ENCODE measurements around the gene MED14.

MED14 gene

GRCh38 chrX:40729598-40730584 lies 5.5 kb downstream of the MED14 start:
- no peak for DNase-seq (ENCODE audit: low read depth in 3 of 3)

GRCh38 chrX:40727581-40728252 lies 7.6 kb downstream of the MED14 start:
- no peak for DNase-seq (ENCODE audit: low read depth in 3 of 3)

DNA sequence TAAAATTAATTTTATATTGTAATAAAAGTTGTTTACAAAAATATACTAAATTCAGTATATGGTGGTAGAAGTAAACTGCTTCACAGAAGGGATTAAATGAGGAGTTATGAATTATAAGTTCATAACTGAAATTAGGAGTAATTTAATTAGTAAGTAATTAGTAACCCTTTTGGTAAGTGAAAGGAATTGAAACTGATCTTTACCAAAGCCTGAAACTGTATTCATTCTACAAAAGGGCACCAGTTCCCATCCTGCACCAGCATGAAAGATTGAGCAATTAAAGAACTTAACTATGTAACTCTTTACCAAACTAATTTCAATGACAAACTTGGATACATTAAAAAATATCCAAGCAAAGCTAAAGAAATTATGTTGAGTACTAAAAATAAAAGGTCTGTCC lies 8.2 kb downstream of the MED14 start:
- no peak for DNase-seq (ENCODE audit: low read depth in 3 of 3)

DNA sequence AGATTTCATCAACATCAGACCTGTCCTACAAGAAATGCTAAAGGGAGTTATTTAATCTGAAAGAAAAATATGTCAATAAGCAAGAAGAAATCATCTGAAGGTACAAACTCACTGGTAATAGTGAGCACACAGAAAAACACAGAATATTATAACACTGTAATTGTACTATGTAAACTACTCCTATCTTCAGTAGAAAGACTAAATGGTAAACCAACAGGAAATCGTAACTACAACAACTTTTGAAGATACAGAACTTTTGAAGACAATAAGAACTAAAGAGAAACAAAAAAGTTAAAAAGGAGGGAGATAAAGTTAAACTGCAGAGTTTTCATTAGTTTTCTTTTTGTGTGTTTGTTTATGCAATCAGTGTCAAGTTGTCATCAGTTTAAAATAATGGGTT lies 12.4 kb downstream of the MED14 start:
- no peak for DNase-seq (ENCODE audit: low read depth in 3 of 3)

- DNase-seq (ENCODE audit: low read depth in 3 of 3), result no peak
Observed at GRCh38 chrX:40721489-40722106, 13.7 kb downstream of the MED14 start.

DNA sequence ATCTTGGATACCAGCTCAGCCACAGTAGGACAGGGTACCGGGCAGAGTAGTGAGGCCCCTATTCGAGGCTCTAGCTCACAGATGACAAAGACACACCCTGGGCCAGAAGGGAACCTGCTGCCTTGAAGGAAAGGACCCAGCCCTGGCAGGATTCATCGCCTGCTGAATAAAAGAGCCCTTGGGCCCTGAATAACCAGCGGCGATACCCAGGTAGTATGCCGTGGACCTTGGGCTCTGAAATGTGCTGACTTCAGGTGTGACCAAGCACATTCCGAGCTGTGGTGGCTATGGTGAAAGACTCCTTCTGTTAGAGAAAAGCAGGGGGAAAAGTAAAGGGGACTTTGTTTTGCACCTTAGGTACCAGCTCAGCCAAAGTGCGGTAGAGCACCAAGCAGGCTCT lies 14.6 kb downstream of the MED14 start:
- DNase-seq (ENCODE audit: low read depth in 3 of 3), result no peak

DNA sequence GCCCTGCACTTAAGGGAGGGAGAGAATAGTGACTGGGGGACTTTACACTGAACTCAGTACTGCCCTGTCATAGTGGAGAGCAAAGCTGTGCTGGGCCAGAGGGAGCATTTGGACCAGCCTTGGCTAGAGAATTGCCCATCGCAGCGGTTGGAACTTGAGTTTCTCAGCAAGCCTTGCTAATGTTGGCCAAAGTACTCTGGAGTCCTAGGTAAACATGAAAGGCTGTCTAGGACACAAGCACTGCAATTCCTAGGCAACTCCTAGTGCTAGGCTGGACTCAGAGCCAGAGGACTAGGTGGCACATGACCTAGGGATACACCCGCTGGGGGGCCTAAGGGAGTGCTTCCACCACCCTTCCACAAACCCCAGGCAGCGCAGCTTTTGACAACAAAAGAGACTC lies 15.0 kb downstream of the MED14 start:
- no peak for DNase-seq (ENCODE audit: low read depth in 3 of 3)

GRCh38 chrX:40719731-40720130 lies 15.6 kb downstream of the MED14 start:
- no peak for DNase-seq (ENCODE audit: low read depth in 3 of 3)

- DNase-seq (ENCODE audit: low read depth in 3 of 3), result no peak
Observed at GRCh38 chrX:40719218-40719617, 16.1 kb downstream of the MED14 start.

DNA sequence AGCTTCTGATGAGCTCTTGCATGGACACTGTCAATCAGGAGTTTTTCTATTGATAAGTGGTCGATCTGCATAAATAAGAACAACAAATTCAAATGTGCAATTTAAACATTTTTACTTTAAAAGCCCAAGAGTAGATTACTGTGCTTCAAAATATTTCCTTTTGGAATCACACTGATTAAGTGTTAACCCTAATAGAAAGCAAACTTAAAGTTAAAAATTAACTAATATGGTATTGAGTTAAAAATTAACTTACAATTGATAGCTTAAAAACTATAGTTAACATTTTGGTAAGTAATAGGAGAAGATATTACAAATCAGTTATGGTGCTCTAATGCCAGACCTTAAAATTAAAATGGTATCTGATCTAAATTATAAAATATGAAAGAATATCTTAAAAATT lies 25.9 kb downstream of the MED14 start:
- DNase-seq (ENCODE audit: low read depth in 3 of 3), result no peak

GRCh38 chrX:40705658-40706312 lies 29.6 kb downstream of the MED14 start:
- DNase-seq (ENCODE audit: low read depth in 3 of 3), result no peak

DNA sequence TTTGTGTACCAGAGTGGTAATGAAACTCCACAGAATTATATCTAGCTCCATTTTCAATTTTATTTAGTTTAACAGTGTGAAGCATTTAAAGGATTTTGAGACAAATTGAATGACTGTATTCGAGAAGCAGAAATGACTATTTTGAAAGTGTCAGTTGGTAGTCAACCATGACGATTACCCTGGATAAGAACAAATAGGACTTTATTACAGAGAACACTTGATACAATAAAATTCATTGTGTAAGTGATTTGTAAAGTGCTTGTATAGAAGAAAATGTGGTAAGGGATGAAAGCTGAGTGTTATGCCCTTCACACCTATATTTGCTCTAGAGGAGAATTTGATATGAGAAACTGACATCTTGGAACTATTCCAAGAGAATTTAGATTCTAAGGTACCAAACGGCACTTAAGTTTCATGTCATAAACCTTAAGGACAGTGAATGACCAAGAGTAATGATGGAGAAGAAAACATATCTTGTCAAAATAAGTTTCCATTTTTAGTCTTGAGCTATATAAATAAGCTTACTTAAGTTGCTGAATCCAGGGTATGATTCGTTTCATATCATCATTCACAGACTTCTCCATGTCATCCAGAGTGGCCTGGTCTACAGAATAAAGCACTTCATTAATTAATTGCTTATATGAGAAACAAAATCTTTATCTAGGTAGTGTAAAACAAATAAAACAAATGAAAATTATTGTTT lies 34.6 kb downstream of the MED14 start:
- no peak for DNase-seq (ENCODE audit: low read depth in 3 of 3)

DNA sequence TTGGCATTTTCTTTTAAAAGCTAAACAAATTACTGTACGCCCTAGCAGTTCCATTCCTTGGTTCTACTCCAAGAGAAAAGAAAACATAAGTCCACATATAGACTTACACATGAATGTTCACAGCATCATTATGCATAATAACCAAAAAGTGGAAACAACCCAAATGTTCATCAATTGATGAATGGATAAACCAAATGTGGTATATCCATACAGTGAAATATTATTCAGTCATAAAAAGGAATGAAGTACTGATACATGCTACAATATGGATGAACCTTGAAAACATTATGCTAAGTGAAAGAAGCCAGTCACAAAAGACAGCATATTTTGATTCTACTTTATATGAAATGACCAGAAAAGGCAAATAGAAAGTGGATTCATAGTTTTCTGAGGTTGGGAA lies 36.5 kb downstream of the MED14 start:
- no peak for DNase-seq (ENCODE audit: low read depth in 3 of 3)

- DNase-seq (ENCODE audit: low read depth in 3 of 3), result no peak
Observed at GRCh38 chrX:40694802-40695201, 40.5 kb downstream of the MED14 start.

GRCh38 chrX:40688929-40689328 lies 46.4 kb downstream of the MED14 start:
- DNase-seq (ENCODE audit: low read depth in 3 of 3), result no peak

- no peak for DNase-seq (ENCODE audit: low read depth in 3 of 3)
Observed at GRCh38 chrX:40687169-40687568, 48.2 kb downstream of the MED14 start.

DNA sequence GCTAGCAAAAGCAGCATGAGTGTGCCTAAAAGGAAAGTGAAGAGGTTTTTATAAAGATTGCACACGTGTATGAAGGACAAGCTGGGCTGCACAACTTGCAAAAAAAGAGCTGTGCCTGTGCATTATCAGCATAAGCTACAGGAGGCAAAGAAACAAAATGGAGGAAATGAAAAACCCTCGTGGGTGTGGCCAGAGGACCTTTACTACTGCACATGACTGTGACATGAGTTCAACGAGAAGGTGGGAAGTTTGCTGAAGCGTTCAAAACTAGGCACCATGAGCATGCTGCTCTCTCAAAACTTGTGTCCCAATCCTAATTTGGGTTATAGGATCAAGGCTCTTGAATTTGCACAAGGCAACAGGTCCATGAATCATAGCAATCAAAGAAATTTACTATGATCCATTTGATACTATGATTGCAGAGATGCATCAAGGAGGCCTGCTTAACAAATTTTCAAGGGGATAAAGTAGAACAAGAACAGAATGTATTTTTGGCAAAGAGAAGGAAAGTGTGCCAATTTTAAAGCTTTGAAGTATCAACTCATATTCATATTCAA lies 49.9 kb downstream of the MED14 start:
- DNase-seq (ENCODE audit: low read depth in 3 of 3), result no peak

DNA sequence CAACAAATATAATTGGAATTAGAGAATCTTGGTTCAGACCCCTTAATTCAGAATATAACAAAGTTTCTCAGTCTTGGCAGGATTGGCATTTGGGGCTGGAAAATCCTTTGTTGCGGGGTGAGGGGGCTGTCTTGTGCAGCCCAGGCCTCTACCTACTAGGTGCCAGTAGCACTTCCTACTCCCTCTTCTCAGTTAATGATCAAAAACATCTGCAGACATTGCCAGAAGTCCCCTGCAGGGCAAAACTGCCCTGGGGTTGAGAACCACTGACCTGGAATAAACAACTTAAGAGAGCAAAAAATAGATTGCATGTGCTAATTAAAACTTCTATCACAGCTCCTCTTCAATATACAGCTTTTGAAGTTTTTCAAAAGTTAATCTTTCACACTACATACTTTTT lies 51.2 kb downstream of the MED14 start:
- no peak for DNase-seq (ENCODE audit: low read depth in 3 of 3)

DNA sequence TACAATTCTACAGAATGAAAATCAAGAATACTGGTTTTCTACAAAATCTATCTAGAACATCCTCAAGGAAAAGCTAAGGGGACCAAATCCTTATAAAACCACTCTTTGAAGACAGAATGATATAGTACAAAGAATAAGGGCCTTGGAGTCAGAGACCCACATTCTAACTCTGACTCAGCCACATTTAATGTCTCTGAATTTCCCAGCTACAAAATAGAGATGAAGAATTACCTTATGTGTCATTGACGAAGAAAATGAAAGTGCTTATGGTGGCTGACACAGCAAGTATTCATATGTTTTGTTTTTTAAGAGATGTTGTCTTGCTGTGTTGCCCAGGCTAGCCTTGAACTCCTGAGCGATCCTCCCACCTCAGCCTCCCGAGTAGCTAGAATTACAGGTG lies 52.1 kb downstream of the MED14 start:
- DNase-seq (ENCODE audit: low read depth in 3 of 3), result no peak

DNA sequence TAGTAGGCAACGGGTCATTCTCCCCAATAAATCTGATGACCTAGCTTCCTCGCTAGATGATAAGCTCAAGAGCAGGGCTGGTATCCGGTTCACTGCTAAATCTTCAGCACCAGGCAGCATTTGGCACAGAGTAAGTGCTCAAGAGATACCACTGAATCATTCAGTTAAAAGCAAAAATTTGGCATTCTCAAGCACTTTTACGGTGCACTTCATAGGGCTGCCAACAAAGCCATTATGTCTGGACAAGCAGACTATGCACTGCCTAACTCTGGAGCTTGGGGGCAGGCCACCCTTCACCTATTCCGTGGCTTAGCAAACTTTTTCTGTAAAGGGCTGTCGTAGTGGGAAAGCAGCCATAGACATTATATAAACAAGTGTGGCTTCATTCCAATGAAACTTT lies 64.2 kb downstream of the MED14 start:
- no peak for DNase-seq (ENCODE audit: low read depth in 3 of 3)
